Transverse colon (tissue), 4 donors: ENCODE measurements around the gene PROZ.

ENCODE experiments used
- EP300 ChIP-seq: sonication (generic); formaldehyde crosslinking; IDR thresholded peaks from one replicate; pipeline ENCODE4 v1.6.1; 2017; ENCODE audit warnings: antibody characterized with exemption, low read depth
- POLR2A ChIP-seq: fragments of 450-650 bp; IDR thresholded peaks from one replicate; pipeline ENCODE4 v1.6.1; 2016; ENCODE audit warnings: antibody characterized with exemption, mild to moderate bottlenecking, moderate library complexity
- POLR2AphosphoS5 ChIP-seq, 3 donors: sonication (generic); formaldehyde crosslinking; IDR thresholded peaks; one replicate each; pipeline ENCODE4 v1.6.1; 2016; ENCODE audit warnings: antibody characterized with exemption in 3 of 3
- TF ChIP-seq, protein P1 (sequence below), 5 experiments: fragments of 200-600 bp in 3 of 5; fragments of 450-650 bp in 2 of 5; sonication (generic) in 3 of 5; IDR thresholded peaks; 1 replicate in 2 of 5; 2 replicates in 3 of 5; pipeline ENCODE4 v1.5.1; 2016 to 2017; ENCODE audit warnings: antibody characterized with exemption in 5 of 5, inconsistent platforms in 3 of 5, mild to moderate bottlenecking in 2 of 5, moderate library complexity in 1 of 5

DNA sequence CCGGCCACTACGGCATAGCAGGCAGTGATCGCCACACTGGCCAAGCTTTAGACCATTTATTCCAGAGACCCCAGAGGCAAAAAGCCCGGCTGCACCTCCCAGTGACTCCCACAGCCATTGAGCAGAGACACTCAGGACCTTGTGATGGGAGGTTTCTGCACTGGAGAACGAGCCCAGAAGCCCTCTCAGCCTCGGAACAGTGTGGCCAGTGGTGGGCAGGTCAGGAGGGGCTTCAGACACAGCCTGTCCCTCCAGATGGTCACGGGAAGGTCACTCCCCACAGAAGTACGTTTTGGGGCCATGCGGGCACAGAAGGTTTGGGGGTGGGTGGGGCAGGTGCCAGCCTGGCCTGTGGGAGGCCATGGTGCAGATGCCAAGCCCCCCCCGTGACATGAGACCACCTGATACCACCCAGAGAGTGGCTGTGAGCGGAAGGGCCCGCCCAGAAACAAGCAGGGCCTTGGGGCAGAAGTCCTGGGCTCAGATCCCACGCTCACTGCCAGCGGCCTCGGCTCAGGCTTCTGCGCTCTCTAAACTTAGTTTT is 36.4 kb upstream of the PROZ start:
- TF ChIP-seq, protein P1, sequence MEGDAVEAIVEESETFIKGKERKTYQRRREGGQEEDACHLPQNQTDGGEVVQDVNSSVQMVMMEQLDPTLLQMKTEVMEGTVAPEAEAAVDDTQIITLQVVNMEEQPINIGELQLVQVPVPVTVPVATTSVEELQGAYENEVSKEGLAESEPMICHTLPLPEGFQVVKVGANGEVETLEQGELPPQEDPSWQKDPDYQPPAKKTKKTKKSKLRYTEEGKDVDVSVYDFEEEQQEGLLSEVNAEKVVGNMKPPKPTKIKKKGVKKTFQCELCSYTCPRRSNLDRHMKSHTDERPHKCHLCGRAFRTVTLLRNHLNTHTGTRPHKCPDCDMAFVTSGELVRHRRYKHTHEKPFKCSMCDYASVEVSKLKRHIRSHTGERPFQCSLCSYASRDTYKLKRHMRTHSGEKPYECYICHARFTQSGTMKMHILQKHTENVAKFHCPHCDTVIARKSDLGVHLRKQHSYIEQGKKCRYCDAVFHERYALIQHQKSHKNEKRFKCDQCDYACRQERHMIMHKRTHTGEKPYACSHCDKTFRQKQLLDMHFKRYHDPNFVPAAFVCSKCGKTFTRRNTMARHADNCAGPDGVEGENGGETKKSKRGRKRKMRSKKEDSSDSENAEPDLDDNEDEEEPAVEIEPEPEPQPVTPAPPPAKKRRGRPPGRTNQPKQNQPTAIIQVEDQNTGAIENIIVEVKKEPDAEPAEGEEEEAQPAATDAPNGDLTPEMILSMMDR (IDR thresholded peaks at IDR 0.05): no peak
- no peak for TF ChIP-seq POLR2A
- no peak for TF ChIP-seq EP300
- TF ChIP-seq POLR2AphosphoS5 (IDR thresholded peaks at IDR 0.05): no peak
